Naive thymus-derived CD4-positive, alpha-beta T cell (primary cell): ENCODE data around the gene TMEM86B. TPM values are rescaled to one million over a fixed set of nuclear protein-coding genes. Genes with fewer than 3 reads are reported as not detected.

Experiments
- ATAC-seq: fragments of 150-1000 bp; cut with Tn5 transposase; 2 replicates; pipeline ENCODE4 v1.10.0; 2021; ENCODE audit warnings: mild to moderate bottlenecking, moderate library complexity
- CTCF ChIA-PET: fragments of 350-600 bp; sonication (Branson Sonifier 250); formaldehyde crosslinking; loops from one replicate; lab custom pipeline; 2021; ENCODE audit warnings: antibody characterized with exemption; lab: Charles Lee
- POLR2A ChIA-PET: fragments of 350-600 bp; sonication (Branson Sonifier 250); formaldehyde crosslinking; loops from one replicate; lab custom pipeline; 2021; ENCODE audit warnings: antibody characterized with exemption, inconsistent platforms; lab: Charles Lee
- DNase-seq, 9 donors: peaks; one replicate each; pipeline versions ENCODE4 v3.0.0 to v3.0.0-alpha.2; 2020 to 2022; ENCODE audit warnings: mixed read lengths in 1 of 9
- H3K27ac ChIP-seq: one replicate; pipeline ENCODE4 v1.7.0; 2013; ENCODE audit warnings: mild to moderate bottlenecking, low read depth, low read length, moderate library complexity
- H3K27me3 ChIP-seq, 2 donors: one replicate each; pipeline ENCODE4 v1.7.0; 2013; ENCODE audit warnings: low read length in 2 of 2, mild to moderate bottlenecking in 2 of 2, moderate library complexity in 2 of 2; ENCODE audit not compliant: control insufficient read depth in 2 of 2, insufficient read depth in 2 of 2
- H3K36me3 ChIP-seq, 3 experiments: 1 replicate in 2 of 3; 2 replicates in 1 of 3; pipeline ENCODE4 v1.7.0; 2013; ENCODE audit warnings: low read length in 3 of 3, mild to moderate bottlenecking in 3 of 3, moderate library complexity in 1 of 3; ENCODE audit not compliant: insufficient read depth in 3 of 3, control insufficient read depth in 2 of 3
- H3K4me1 ChIP-seq, 2 donors: one replicate each; pipeline ENCODE4 v1.7.0; 2013; ENCODE audit warnings: low read length in 2 of 2, mild to moderate bottlenecking in 2 of 2, moderate library complexity in 1 of 2; ENCODE audit not compliant: control insufficient read depth in 2 of 2, insufficient read depth in 2 of 2
- H3K4me3 ChIP-seq: 2 replicates; pipeline ENCODE4 v1.7.0; 2013; ENCODE audit warnings: mild to moderate bottlenecking, low read length
- H3K9me3 ChIP-seq, 3 experiments: 1 replicate in 2 of 3; 2 replicates in 1 of 3; pipeline ENCODE4 v1.7.0; 2013; ENCODE audit warnings: low read length in 3 of 3; ENCODE audit not compliant: control insufficient read depth in 2 of 3
- H3K27ac Mint-ChIP-seq, 9 donors: one replicate each; pipeline ENCODE4 v1.8.0; 2020 to 2022; ENCODE audit warnings: mixed read lengths in 9 of 9, mild to moderate bottlenecking in 8 of 9, moderate library complexity in 5 of 9, inconsistent platforms in 2 of 9
- H3K27me3 Mint-ChIP-seq, 5 donors: one replicate each; pipeline ENCODE4 v1.8.0; 2021 to 2022; ENCODE audit warnings: mixed read lengths in 5 of 5, mild to moderate bottlenecking in 1 of 5
- H3K36me3 Mint-ChIP-seq, 5 donors: one replicate each; pipeline ENCODE4 v1.8.0; 2020 to 2022; ENCODE audit warnings: mixed read lengths in 5 of 5, mild to moderate bottlenecking in 3 of 5, inconsistent platforms in 1 of 5
- H3K4me1 Mint-ChIP-seq, 7 donors: one replicate each; pipeline ENCODE4 v1.8.0; 2020 to 2022; ENCODE audit warnings: mixed read lengths in 7 of 7, mild to moderate bottlenecking in 3 of 7, inconsistent platforms in 1 of 7
- H3K4me3 Mint-ChIP-seq, 10 donors: one replicate each; pipeline ENCODE4 v1.8.0; 2020 to 2022; ENCODE audit warnings: mild to moderate bottlenecking in 10 of 10, mixed read lengths in 10 of 10, moderate library complexity in 6 of 10, inconsistent platforms in 2 of 10
- H3K9me3 Mint-ChIP-seq, 11 donors: one replicate each; pipeline ENCODE4 v1.8.0; 2020 to 2022; ENCODE audit warnings: mixed read lengths in 11 of 11, mild to moderate bottlenecking in 4 of 11, inconsistent platforms in 1 of 11, moderate library complexity in 1 of 11
- intact Hi-C, 2 donors: fragments of 100-400 bp; cut with micrococcal nuclease; formaldehyde crosslinking; loops; one replicate each; pipeline ENCODE4 v1.15.1; 2023
- polyA plus RNA-seq, 2 donors: library from polyadenylated mRNA; unstranded; fragments of 300-500 nt; fragmentation: Illumina TruSeq; gene quantifications; one replicate each; pipeline ENCODE4 v1.2.3, GENCODE V29; 2021
- total RNA-seq, 6 experiments: library from RNA in 5 of 6; stranded (reverse) in 5 of 6; gene quantifications; 1 replicate in 5 of 6; 2 replicates in 1 of 6; pipeline ENCODE4 v1.2.3 and lab custom pipeline; 2021 to 2026

The TMEM86B gene, protein sequence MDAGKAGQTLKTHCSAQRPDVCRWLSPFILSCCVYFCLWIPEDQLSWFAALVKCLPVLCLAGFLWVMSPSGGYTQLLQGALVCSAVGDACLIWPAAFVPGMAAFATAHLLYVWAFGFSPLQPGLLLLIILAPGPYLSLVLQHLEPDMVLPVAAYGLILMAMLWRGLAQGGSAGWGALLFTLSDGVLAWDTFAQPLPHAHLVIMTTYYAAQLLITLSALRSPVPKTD
- total RNA-seq, result 10 to 100 TPM; 10.4 to 24.1 (median 10.7) TPM
- polyA plus RNA-seq, result 1 to 10 TPM; 1.2 to 3.3 TPM
- total RNA-seq (lab: John Stamatoyannopoulos, UW), result 6.3 reads per million, percentile 28 among the genes with 10 or more reads in this experiment

- Mint-ChIP-seq H3K36me3 (peaks cover 0 to 26% (median 9%) of the 10 kb centered on the region in 5 donors), H3K4me1 (peaks cover 0 to 8% (median 5%) of the 10 kb centered on the region in 7 donors), H3K9me3 (no peaks in the 10 kb centered on the region), H3K27me3 (no peaks in the 10 kb centered on the region), H3K27ac (peak within 1 kb of the TSS in 3 of 9 donors; percentile 21 to 63 (median 38)), H3K4me3 (no peak within 1 kb of the TSS)
- ATAC-seq (no peak), DNase-seq (no peak)
- Histone ChIP-seq H3K27ac (no peak within 1 kb of the TSS), H3K4me1 (no peaks in the 10 kb centered on the region), H3K36me3 (peaks cover 12 to 83% (median 34%) of the 10 kb centered on the region in 3 experiments), H3K9me3 (no peaks in the 10 kb centered on the region), H3K4me3 (no peak within 1 kb of the TSS), H3K27me3 (no peaks in the 10 kb centered on the region)
- POLR2A ChIA-PET, result interaction anchor here (0.6 kb wide), 1 partner anchor 50 kb away, joined by 3 read pairs; no protein-coding TSS in a partner anchor
- CTCF ChIA-PET, result no interaction called here
- intact Hi-C loops, result no loop called here
Observed at GRCh38 chr19:55228403-55229031, at the start of gene TMEM86B. Gene TMEM86B, minus strand, starts transcription at chr19:55228763. Its CDS starts 22 bp downstream, at chr19:55228741.

- peaks cover 6 to 32% of the 10 kb centered on the region in 2 donors for H3K4me1 ChIP-seq
- no peak overlapping the region for H3K4me3 ChIP-seq
- ChIA-PET POLR2A (interaction anchor here (0.5 to 8.2 kb wide), 3 partner anchors 20 to 176 kb away, joined by 3 to 156 read pairs (median 5); partner anchors contain the start of gene PPP6R1), CTCF (no interaction called here)
- no peak overlapping the region for H3K27ac ChIP-seq
- peaks cover 0 to 47% (median 0%) of the 10 kb centered on the region in 3 experiments for H3K36me3 ChIP-seq
- H3K27me3 ChIP-seq, result no peaks in the 10 kb centered on the region
- Mint-ChIP-seq H3K9me3 (peaks cover 0 to 1% (median 0%) of the 10 kb centered on the region in 11 donors), H3K27me3 (no peaks in the 10 kb centered on the region), H3K36me3 (peaks cover 0 to 35% (median 10%) of the 10 kb centered on the region in 5 donors), H3K4me3 (peak overlapping the region in 4 of 10 donors; percentile 21 to 58 (median 50)), H3K4me1 (peaks cover 12 to 38% (median 32%) of the 10 kb centered on the region in 7 donors), H3K27ac (peak overlapping the region in 5 of 9 donors; percentile 40 to 80 (median 61))
- intact Hi-C loops, result no loop called here
- ATAC-seq (no peak), DNase-seq (no peak)
- H3K9me3 ChIP-seq, result no peaks in the 10 kb centered on the region
Observed at GRCh38 chr19:55277494-55277893, 48.9 kb upstream of the TMEM86B start.

DNA sequence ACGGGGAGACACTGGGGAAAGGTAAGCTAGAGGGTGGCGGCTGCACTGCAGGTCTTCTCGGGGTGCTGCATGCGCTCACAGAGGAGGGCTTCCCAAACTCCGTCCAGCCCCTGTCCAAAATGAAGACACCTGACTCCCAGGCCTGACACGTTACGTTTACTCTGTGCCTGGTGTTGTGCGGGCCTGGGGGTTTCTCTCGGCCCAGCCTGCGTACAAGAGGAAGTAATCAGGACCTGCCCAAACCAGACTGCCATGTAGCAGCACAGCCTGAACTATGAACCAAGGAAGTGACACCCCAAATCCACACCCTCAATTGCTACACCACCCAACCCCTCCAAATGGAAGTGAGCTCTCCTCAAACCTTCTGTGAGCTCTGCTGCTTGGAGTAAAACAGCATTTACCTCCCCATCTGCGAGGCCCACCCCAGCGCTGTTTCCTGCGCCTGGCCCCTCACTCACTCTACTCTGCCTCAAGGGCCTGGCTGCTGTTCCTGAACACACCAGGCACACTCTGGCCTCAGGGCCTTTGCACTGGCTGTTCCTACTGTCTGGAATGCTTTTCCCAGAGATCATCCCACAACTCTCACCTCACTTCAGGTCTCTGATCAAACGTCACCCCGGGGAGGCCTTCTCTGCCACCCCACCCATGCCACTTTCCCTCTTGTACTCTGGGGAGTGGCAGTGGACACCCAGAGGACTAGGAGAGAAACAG is 48.3 kb upstream of the TMEM86B start:
- no peak for ATAC-seq
- H3K4me3 Mint-ChIP-seq, result peak overlapping the region in 4 of 10 donors; percentile 16 to 58 (median 37)
- H3K4me1 ChIP-seq, result peaks cover 6 to 32% of the 10 kb centered on the region in 2 donors
- DNase-seq, result no peak
- peaks cover 12 to 37% (median 32%) of the 10 kb centered on the region in 7 donors for H3K4me1 Mint-ChIP-seq
- peaks cover 0 to 1% (median 0%) of the 10 kb centered on the region in 11 donors for H3K9me3 Mint-ChIP-seq
- no peaks in the 10 kb centered on the region for H3K27me3 Mint-ChIP-seq
- H3K27me3 ChIP-seq, result no peaks in the 10 kb centered on the region
- intact Hi-C loops, result no loop called here
- POLR2A ChIA-PET, result interaction anchor here (0.5 to 8.2 kb wide), 2 partner anchors 19 to 177 kb away, joined by 3 to 156 read pairs; partner anchors contain the start of gene PPP6R1
- no peaks in the 10 kb centered on the region for H3K9me3 ChIP-seq
- H3K4me3 ChIP-seq, result no peak overlapping the region
- H3K36me3 Mint-ChIP-seq, result peaks cover 5 to 41% (median 13%) of the 10 kb centered on the region in 5 donors
- CTCF ChIA-PET, result no interaction called here
- no peak overlapping the region for H3K27ac ChIP-seq
- H3K27ac Mint-ChIP-seq, result peak overlapping the region in 6 of 9 donors; percentile 40 to 80 (median 52)
- H3K36me3 ChIP-seq, result peaks cover 0 to 52% (median 0%) of the 10 kb centered on the region in 3 experiments

- ATAC-seq (no peak), DNase-seq (no peak)
- H3K9me3 Mint-ChIP-seq, result peaks cover 0 to 1% (median 0%) of the 10 kb centered on the region in 11 donors
- POLR2A ChIA-PET, result interaction anchor here (0.6 to 8.2 kb wide), 2 partner anchors 19 to 230 kb away, joined by 3 to 156 read pairs; partner anchors contain the start of gene PPP6R1
- peaks cover 0 to 58% (median 0%) of the 10 kb centered on the region in 3 experiments for H3K36me3 ChIP-seq
- peaks cover 5 to 41% (median 13%) of the 10 kb centered on the region in 5 donors for H3K36me3 Mint-ChIP-seq
- H3K4me1 Mint-ChIP-seq, result peaks cover 12 to 33% (median 28%) of the 10 kb centered on the region in 7 donors
- no peaks in the 10 kb centered on the region for H3K9me3 ChIP-seq
- H3K4me3 ChIP-seq, result no peak overlapping the region
- H3K27me3 ChIP-seq, result no peaks in the 10 kb centered on the region
- peaks cover 6 to 32% of the 10 kb centered on the region in 2 donors for H3K4me1 ChIP-seq
- CTCF ChIA-PET, result interaction anchor here (0.7 kb wide), 1 partner anchor 42 kb away, joined by 3 read pairs; no protein-coding TSS in a partner anchor
- H3K27ac ChIP-seq, result no peak overlapping the region
- intact Hi-C loops, result no loop called here
- H3K27ac Mint-ChIP-seq, result peak overlapping the region in 2 of 9 donors; percentile 42 to 65
- H3K27me3 Mint-ChIP-seq, result no peaks in the 10 kb centered on the region
- peak overlapping the region in 2 of 10 donors; percentile 25 to 50 for H3K4me3 Mint-ChIP-seq
Observed at GRCh38 chr19:55275851-55276719, 47.5 kb upstream of the TMEM86B start.

GRCh38 chr19:55273978-55274707 is 45.6 kb upstream of the TMEM86B start:
- CTCF ChIA-PET, result no interaction called here
- no peak overlapping the region for H3K27ac Mint-ChIP-seq

More at GRCh38 chr19:55273978-55274707, 45.6 kb upstream of the TMEM86B start:
- H3K27ac ChIP-seq, result no peak overlapping the region
- intact Hi-C loops, result no loop called here
- POLR2A ChIA-PET, result no interaction called here
- ATAC-seq, result no peak
- H3K9me3 ChIP-seq, result no peaks in the 10 kb centered on the region
- Mint-ChIP-seq H3K4me1 (peaks cover 0 to 15% (median 10%) of the 10 kb centered on the region in 7 donors), H3K9me3 (peaks cover 0 to 1% (median 0%) of the 10 kb centered on the region in 11 donors), H3K4me3 (no peak overlapping the region), H3K27me3 (no peaks in the 10 kb centered on the region), H3K36me3 (peaks cover 5 to 54% (median 21%) of the 10 kb centered on the region in 5 donors)
- DNase-seq, result no peak
- no peaks in the 10 kb centered on the region for H3K27me3 ChIP-seq
- H3K36me3 ChIP-seq, result peaks cover 0 to 54% (median 0%) of the 10 kb centered on the region in 3 experiments
- H3K4me3 ChIP-seq, result no peak overlapping the region
- peaks cover 0 to 23% of the 10 kb centered on the region in 2 donors for H3K4me1 ChIP-seq
